Cardiac muscle cell (in vitro differentiated cells and primary cell): ENCODE results near the gene BCAS3. TPM values are rescaled to one million over a fixed set of nuclear protein-coding genes. Genes with fewer than 3 reads are reported as not detected.
"Not testable (repeated sequence)": the region's sequence is repeated elsewhere in the genome, so short reads cannot be mapped to it uniquely, and the experiment has no call there.

ENCODE experiments used
- DNase-seq, 2 donors: peaks; one replicate each; pipeline versions ENCODE4 v3.0.0 to v3.0.0-alpha.2; 2010 to 2017; ENCODE audit warnings: low read depth in 1 of 2, low spot score in 1 of 2
- H3K27ac ChIP-seq: fragments of 200-600 bp; sonication (generic); 2 replicates; pipeline ENCODE4 v1.5.1; 2016
- H3K27me3 ChIP-seq: fragments of 200-600 bp; sonication (generic); 2 replicates; pipeline ENCODE4 v1.6.0; 2016; ENCODE audit warnings: control low read depth
- H3K36me3 ChIP-seq: fragments of 200-600 bp; sonication (generic); 2 replicates; pipeline ENCODE4 v1.5.1; 2016; ENCODE audit warnings: control low read depth
- H3K4me1 ChIP-seq: fragments of 200-600 bp; sonication (generic); 2 replicates; pipeline ENCODE4 v1.8.1; 2017; ENCODE audit warnings: low read depth, mild to moderate bottlenecking, mixed run types
- H3K4me3 ChIP-seq: fragments of 200-600 bp; sonication (generic); 2 replicates; pipeline ENCODE4 v1.5.1; 2016; ENCODE audit warnings: mild to moderate bottlenecking
- H3K9me3 ChIP-seq: fragments of 200-600 bp; sonication (generic); 2 replicates; pipeline ENCODE4 v1.5.1; 2017; ENCODE audit warnings: low read depth, mild to moderate bottlenecking, control low read depth
- CTCF ChIP-seq: IDR thresholded peaks from 2 replicates; pipeline ENCODE4 v1.5.1; 2012; ENCODE audit warnings: low read depth, mild to moderate bottlenecking, low read length
- polyA plus RNA-seq: library from polyadenylated mRNA; unstranded; fragments of >200 nt; fragmentation: Nextera tagmentation; extraction: Ambion mirVana; gene quantifications from 2 replicates; pipeline ENCODE4 v1.2.1, GENCODE V29; 2016
- total RNA-seq: library from RNA; depleted of rRNA; stranded (reverse); fragments of >200 nt; gene quantifications from 2 replicates; pipeline ENCODE4 v1.2.3, GENCODE V29; 2016

Gene BCAS3
- total and polyA plus RNA-seq, 2 experiments from 2014 or later: 36.5 to 39.6 TPM

DNA sequence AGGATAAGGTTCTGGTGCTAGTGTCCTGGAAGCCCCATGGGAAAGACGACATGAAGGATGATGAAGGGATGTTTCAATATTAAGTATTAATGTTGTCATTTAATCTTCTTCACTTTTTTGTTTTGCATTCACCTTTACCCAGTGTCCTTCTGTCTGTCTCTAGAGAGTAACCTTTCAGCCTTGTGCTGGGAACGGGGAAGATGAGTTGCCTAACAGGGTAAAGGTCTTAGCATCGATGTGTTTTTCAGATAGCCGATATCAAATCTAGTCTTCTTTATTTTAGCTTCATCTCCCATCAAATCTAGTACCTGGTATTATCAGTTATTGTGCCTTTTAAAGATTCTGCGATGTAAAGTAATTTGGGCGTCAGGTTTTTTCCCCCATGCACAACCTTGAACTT, 125.4 kb downstream of the BCAS3 start:
- no peak for DNase-seq
- TF ChIP-seq CTCF: no peak

GRCh38 chr17:60804831-60805230, 127.2 kb downstream of the BCAS3 start:
- H3K27ac ChIP-seq: no peak overlapping the region
- no peak for DNase-seq
- no peak for TF ChIP-seq CTCF
- H3K4me3 ChIP-seq: no peak overlapping the region
- H3K9me3 ChIP-seq: no peaks in the 10 kb centered on the region
- no peaks in the 10 kb centered on the region for H3K36me3 ChIP-seq
- H3K4me1 ChIP-seq: no peaks in the 10 kb centered on the region
- H3K27me3 ChIP-seq: no peaks in the 10 kb centered on the region

More for the DNA sequence above, 125.4 kb downstream of the BCAS3 start:
- Histone ChIP-seq H3K36me3 (no peaks in the 10 kb centered on the region), H3K27me3 (no peaks in the 10 kb centered on the region), H3K9me3 (no peaks in the 10 kb centered on the region), H3K4me3 (no peak overlapping the region), H3K27ac (no peak overlapping the region), H3K4me1 (no peaks in the 10 kb centered on the region)

GRCh38 chr17:60809421-60809820, 131.8 kb downstream of the BCAS3 start:
- Histone ChIP-seq H3K9me3 (no peaks in the 10 kb centered on the region), H3K27me3 (no peaks in the 10 kb centered on the region), H3K36me3 (no peaks in the 10 kb centered on the region), H3K27ac (no peak overlapping the region), H3K4me3 (no peak overlapping the region), H3K4me1 (no peaks in the 10 kb centered on the region)
- TF ChIP-seq CTCF: no peak
- no peak for DNase-seq

GRCh38 chr17:60814941-60815340, 137.3 kb downstream of the BCAS3 start:
- not testable (repeated sequence) for H3K4me3 ChIP-seq, H3K9me3 ChIP-seq

DNA sequence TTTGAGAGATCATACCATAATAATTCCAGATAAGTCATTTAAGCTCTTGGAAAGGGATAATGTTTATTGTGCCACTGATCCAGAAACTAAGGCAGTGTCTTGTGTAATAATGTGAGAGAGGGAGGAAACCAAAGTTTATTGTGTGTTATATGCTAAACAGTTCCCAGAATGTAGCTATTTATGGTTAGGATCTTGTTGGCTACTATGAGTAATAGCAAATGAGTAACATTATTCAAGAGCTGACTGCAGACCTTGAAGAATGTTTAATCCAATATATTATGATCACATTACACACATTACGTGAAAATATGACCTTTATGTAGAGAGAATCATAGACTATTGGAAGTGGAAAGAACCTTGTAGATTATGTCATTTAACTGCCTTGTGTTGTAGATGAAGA, 139.5 kb downstream of the BCAS3 start:
- H3K36me3 ChIP-seq: no peaks in the 10 kb centered on the region
- H3K27me3 ChIP-seq: no peaks in the 10 kb centered on the region
- H3K27ac ChIP-seq: no peak overlapping the region
- DNase-seq: peak in 1 of 2 donors; percentile 80
- H3K4me1 ChIP-seq: no peaks in the 10 kb centered on the region
- H3K9me3 ChIP-seq: no peaks in the 10 kb centered on the region
- H3K4me3 ChIP-seq: no peak overlapping the region
- TF ChIP-seq CTCF: no peak

More at GRCh38 chr17:60814941-60815340, 137.3 kb downstream of the BCAS3 start:
- H3K27ac ChIP-seq, DNase-seq, H3K27me3 ChIP-seq, H3K4me1 ChIP-seq, H3K36me3 ChIP-seq: not testable (repeated sequence)

DNA sequence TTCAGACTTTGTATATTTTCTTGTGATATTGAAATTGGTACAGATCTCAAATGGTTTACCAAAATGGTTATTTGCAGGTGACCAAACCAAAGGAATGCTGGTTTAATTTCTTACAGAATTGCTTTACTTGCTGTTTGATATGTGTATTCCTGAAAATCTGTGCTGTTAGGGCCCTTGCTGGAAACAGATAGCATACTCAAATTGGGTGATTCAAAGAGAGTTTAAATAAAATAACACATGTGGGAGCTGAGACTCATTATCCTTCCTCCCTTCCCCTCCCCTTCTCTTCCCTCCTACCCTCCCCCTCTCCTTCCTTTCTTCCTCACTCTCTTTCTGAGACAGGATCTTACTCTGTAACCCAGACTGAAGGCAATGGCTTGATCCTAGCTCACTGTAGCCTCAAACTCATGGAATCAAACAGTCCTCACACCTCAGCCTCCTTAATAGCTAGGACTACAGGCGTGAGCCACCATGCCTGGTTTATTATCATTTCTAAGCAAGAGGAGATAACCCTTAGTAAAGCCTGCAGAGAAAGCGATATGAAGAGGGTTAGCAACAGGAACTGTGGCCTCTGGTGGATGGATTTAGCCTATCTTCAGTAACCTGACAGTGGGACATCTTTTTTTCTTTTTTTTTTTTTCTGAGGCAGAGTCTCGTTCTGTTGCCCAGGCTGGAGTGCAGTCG, 141.9 kb downstream of the BCAS3 start:
- no peaks in the 10 kb centered on the region for H3K4me1 ChIP-seq
- H3K36me3 ChIP-seq: no peaks in the 10 kb centered on the region
- no peaks in the 10 kb centered on the region for H3K9me3 ChIP-seq
- TF ChIP-seq CTCF: no peak
- H3K4me3 ChIP-seq: no peak overlapping the region
- no peaks in the 10 kb centered on the region for H3K27me3 ChIP-seq
- no peak overlapping the region for H3K27ac ChIP-seq
- DNase-seq: no peak
